NCI-H2227 (cell line): ENCODE results near the gene TSPAN33.
A peak's percentile ranks its signal among the peaks of the same experiment; 100 is the strongest.

ENCODE experiments used
- DNase-seq: peaks from one replicate; lab custom pipeline; 2025; ENCODE audit not compliant: unreplicated experiment; lab: John Stamatoyannopoulos, UW

TSPAN33 gene

DNA sequence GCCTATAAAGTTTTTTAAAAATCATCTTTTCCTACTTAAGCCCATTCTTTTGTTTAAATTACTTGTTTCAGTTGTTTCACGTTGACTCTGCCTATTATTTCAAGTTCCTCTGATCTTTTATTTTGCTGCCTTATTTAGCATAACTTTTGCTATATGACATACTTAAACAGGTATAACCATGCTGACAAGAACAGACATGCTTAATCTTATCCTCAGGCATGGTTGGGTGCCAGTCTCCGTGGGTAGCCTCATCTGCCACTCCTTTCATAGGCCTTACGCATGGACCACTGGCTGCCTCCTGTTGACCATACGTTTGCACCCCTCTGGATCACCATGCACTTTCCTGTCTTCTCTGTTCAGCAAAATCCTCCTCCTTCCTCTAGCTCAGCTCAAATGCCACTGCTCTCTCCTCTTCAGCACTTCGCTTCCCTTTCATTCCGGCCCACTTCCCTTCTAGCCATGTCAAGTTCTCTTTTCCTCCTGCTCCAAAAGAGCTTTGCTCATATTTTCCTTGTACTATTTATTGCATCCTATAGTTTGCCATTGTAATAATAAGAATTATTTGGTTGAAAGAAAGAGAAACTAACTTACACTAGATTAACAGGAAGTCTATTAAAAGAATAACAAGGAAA is 10.0 kb upstream of the TSPAN33 start:
- DNase-seq, result no peak

DNA sequence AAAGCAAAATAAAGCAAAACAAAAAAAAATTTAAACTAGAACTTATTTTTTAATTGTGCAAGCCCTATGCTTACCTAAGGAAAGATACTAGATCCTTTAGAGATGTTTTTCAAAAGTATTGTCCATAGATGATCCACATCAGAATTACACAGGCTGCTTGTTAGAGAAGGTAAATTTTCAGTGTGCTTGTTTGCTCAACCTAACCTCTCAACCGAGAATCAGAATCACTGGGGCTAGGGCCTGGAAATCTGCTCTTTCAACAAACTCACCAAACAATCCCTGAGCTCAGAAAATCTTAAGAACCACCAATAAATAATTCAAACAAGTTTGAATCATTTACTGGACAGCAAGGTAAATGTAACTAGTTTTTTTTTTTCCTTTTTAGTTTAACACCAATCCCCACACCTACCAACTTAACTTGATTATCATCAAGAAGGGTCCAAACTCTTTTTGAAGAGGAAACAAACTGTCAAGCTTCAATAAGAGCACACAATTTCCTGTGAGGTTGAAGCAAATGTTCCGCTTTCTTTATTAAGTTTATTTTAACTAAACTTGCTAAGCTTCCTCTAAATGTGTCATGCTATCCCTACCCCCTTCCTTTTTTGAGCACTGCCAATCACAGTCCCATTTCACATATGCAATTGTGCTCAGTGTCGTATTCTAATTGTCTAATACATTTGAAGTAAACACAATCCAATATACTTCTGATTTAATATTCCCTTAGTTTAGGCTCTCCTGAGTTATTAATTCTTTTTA is 7.4 kb upstream of the TSPAN33 start:
- DNase-seq, result no peak

DNA sequence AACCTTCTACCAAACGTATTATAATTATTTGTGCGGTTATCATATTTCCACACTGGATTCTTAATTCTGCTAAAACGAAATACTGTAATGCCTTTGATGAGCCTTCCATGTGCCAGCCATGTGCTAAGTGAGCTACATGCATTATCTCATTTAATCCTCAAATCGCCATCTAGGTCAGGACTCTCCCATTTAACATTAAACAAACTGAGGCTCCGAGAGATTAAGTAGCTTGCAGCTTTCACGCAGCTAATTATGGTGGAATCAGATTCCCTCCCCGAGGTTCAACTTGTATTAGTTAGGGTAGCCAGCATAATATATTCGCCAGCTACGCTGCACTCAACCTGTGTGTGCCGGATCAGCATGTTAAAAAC is 798 bp upstream of the TSPAN33 start:
- DNase-seq, result no peak

DNA sequence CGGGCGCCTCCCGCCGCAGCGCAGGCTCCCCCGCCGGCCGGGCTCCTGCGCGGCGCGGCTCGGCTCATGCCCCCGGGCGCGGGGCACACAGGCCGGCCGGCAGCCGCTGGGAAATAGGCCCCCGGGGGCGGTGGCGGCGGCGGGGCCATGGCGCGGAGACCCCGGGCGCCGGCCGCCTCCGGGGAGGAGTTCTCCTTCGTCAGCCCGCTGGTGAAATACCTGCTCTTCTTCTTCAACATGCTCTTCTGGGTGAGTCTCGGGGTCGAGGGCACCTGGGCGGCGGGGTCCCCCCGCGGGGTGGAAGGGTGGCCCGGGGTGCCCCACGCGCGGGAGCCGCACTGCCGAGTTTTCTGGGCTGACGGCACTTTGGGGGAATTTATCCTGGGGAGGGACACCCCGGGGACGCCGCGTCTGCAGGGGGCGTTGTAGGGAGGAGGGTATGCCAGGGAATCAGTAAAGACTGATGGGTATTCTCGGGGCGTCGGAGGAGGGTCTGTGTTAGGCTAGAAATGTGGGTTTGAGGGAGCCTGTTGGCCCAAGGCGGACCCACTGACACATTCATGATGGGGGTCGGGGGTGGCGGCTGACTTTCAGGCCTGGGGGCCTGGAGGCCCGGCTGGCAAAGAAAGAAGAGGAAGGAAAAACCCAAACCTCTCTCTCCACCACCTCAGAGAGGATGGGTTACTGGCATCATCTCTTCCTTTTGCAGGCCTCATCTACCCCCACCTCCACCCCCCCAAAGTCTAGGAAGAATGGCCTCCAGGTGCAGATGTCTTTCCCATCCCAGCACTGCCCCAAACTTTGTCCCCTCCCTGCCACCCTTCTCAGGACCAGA is 544 bp downstream of the TSPAN33 start:
- DNase-seq, result no peak

DNA sequence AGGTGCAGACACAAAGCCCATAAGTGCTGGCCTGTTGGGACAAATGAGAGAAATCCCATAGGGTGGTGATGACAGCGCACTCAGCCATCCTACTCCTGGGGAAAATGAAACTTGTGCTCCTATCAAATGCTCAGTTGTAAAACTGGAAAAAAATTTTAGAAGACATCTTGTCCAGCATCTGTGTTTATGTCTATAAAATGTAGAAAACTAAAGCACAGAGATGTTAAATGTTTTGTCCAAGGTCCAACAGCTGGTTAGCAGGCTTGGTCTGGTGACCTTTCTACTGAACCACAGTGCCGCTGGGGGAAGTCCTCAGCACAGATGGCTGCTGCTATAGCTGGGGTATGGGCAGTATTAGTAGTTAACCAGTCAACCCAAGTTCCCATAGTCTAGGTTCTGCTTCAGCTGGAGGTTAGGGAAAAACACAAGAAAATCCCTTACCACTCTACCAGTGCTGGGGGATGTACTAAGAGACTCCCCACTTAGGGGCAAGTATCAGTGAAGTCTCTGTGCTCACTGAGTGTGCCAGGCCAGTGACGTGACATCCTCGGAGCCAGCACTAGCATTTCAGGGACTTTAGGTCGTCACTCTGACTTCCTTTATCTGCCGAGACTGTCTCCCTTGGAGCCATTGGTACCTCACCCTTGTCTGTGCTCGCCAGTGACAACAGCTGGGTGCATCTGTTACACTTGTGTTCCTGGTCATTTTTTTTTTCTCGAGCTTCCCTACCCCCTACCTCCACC is 1.9 kb downstream of the TSPAN33 start:
- DNase-seq, result no peak

DNA sequence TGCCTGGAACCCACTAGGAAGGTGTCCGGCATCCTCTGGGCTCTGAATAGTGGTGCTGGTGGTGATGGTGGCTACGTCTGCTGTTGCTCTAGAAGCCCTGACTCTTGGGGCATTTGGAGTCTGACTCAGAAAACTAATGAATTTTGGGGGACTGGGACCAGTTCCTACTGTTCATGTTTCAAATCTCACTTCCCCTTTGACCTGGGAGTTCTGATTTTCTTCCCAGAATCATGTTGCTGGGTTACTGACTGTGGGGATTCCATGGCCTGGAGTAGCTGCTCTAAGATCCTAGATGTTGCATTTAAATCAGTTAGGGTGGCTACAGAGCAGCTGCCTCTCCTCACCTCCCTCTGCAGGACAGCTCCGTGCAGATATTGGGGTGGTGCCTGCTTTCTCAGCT is 3.2 kb downstream of the TSPAN33 start:
- no peak for DNase-seq

DNA sequence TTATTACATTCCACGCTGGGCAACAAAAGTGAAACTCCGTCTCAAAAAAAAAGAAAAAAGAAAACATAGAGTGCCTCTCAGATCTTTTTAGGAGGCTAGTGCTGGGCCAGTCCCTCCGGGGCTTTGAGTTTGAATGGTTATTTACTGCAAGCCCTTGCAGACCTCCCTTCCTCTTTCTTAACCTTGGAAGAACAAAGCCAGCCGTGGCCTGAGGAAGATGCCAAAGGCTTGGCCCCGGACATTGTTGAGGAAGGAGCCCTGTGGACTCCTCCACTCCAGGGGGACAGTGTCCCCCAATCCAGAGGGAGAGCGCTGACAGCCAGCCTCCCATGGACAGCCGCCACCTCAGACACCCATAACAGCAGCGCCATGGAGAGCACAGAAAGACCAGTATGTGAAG is 5.0 kb downstream of the TSPAN33 start:
- no peak for DNase-seq

DNA sequence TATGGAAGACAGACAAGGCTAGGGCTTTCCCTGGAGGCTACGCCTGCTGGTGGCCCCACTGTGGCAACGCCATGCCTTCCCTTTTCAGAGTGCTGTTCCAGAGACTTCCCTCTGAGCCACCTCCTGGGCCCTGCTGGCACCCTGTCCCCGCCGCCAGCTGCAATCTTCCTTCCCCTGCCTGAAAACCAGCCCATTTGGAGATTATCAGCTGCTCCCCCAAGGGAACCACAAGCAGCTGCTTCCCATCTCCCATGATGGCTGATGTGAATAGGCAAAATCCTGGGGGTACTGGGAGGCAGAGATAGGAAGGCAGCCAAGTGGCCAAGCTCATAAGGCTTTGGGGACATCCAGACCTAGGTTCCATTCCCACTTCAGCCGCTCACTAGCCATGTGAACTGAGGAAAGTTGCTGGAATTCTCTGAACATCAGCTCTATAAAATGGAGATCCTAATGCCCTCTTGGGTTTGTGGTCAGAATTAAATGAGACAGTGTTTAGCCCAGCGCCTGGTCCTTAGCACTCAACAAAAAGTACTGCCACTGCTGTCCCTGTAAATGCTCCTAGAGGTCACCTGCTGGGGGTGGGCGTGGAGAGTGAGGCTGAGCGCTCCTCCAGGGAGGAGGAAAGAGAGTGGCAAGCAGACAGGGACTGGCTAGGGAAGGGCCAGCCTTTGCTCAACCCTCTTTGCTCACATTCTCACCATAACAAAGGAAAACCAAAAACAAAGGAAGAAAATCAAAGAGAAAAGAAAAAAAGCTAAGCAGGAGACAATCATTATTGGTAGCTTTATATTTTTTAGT is 5.9 kb downstream of the TSPAN33 start:
- peak; percentile 19 for DNase-seq

DNA sequence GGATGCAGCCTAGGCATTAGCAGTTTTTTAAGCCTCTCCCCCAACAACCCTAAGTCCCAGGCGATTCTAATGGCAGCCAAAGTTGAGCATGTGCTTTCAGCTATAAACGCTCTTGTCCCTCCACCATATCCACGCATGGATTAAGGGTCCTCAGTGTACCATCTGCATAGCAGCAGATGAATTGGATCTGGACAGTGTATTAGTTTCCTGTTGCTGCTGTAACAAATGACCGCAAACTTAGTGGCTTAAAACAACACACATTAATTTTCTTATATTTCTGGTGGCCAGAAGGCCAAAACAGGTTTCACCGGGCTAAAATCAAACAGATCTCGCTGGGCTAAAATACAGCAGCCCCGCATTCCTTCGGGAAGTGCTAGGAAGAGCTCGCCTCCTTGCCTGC is 13.1 kb downstream of the TSPAN33 start:
- no peak for DNase-seq

DNA sequence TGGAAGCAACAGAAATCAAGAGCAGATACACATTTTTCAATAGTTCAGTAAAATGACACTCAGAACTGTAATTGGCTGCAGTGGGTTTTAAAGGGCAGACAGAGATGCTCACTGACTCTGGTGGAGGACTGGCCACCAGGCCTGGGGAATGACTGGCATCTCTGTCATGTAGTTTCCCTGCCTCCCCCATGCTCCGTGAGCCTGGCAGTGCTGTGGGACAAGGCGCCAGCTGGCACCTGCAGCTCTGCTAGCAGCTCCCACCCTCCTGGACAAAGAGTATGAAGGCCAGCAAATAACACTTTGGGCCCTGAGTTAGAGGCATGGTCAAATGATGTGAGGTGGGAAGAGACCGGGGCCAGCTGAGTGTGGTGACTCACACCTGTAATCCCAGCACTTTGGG is 15.0 kb downstream of the TSPAN33 start:
- DNase-seq, result no peak

DNA sequence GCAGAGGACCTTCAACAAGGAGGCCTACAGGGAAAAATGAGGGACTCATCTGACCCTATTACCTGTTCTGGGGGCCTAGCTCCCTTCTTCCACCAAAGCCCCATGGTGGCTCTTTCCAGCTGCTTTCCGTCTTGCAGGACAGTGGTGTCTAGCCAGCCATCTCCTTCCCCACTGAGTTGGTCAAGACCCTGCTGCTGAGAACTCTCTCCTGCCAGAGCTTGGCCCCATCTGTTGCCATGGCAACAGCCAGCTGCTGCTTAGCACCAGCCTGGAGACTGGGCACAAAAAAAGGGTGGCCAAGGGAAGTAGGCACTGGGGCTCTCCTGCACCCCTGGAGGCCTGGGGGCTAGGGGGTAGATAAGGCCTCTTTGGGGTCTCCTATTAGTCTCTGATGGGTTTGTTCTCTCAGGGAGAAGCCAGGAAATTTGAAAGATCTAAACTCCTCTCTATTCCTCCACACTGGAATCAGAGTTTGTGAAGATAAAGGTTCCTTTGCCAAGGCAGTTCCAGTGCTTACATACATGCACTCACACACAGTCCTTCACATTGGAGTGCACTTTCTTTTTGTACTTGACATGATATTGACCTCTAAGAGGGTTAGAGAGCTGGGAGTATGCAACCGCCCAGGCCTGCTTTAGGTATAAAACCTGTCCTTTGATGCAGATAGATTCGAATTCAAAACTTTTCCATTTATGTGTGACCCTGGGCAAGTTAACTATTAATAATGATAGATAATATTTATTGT is 15.8 kb downstream of the TSPAN33 start:
- peak; percentile 91 for DNase-seq

DNA sequence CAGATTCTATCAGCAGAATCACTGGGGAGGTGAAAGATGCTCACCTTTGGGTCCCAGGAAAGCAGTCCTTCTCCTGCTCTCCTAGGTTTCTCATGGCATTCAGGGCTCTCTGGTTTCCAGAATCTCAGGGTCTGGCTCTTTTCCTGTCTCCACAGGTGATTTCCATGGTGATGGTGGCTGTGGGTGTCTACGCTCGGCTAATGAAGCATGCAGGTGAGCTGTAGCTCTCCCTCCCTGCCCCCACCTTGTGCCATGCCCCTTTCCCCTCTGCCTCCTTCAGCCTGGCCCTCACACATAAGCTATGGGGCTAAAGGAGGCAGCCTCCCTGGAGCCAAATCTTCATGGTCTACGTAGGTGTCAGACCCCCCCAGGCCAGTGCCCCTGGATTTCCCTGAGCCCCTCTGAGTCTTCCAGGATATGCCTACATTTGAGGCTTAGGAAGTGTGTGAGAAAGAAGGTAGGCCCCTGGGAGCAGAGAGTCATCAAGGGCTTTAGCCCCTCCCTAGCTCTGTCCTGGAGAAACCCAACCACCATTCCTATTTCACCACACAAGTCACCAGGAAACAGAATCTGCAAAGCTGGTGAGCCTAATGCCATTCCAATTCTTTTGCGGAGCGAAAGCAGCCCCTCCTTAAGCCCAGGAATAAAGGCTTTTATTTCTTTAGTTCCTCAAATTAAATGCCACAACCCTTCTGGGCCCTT is 17.2 kb downstream of the TSPAN33 start:
- no peak for DNase-seq

DNA sequence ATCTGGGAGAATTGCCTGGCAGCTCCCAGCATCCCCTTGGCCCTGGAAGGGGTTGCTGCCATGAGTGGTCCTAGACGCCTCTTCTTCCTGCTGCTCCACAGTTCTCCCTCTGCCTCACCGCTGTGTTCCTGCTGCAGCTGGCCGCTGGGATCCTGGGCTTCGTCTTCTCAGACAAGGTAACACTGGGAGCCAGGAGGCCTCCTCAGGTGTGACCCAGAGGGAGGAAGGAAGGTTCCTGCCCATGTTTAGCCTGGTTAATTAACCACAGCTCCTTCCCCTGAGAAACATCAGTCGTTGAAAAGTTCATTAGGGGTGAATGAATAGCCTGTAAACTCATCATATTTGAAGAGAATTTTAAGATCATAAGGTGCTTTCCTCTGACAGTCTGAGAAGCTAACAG is 18.2 kb downstream of the TSPAN33 start:
- DNase-seq, result no peak

DNA sequence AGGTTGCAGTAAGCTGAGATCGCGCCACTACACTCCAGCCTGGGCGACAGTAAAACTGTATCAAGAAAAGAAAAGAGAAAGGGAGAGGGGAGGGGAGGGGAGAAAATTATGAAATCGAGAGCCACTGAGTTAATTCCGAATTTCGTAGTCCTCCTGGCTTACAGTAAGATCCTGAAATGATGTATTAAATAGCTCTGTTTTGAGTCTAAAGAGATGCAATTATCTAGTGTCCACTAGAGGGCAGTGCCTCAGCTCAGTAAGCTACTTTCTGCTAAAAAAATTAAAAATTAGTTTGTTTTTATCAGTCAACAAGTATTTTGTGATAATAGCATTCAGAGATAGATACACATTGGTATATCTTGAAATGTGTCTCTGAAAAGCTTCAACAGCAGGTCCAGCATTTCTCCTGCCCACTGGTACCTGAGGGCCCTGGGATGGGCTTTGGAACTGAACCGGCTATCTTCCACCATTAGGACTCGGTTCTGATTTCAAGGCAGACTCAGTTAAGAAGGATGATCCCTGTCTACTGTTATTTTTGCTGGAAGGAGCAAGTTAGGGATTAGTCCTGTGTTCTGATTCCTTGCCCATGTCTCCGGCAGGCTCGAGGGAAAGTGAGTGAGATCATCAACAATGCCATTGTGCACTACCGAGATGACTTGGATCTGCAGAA is 19.5 kb downstream of the TSPAN33 start:
- peak; percentile 74 for DNase-seq

DNA sequence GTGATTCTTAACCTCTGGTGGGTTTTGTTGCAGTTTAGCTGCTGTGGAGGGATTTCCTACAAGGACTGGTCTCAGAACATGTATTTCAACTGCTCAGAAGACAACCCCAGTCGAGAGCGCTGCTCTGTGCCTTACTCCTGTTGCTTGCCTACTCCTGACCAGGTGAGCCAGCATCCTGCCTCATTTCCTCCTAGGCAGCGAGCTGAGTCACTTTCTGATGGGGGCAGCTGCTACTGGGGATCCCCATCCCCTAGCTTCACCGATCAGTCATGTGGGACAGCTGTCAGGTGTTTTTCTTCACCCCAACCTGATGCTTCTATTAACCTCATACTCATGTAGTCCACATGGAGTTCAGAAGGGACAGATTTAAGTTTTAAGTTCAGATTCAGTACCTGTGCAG is 22.2 kb downstream of the TSPAN33 start:
- DNase-seq, result no peak

DNA sequence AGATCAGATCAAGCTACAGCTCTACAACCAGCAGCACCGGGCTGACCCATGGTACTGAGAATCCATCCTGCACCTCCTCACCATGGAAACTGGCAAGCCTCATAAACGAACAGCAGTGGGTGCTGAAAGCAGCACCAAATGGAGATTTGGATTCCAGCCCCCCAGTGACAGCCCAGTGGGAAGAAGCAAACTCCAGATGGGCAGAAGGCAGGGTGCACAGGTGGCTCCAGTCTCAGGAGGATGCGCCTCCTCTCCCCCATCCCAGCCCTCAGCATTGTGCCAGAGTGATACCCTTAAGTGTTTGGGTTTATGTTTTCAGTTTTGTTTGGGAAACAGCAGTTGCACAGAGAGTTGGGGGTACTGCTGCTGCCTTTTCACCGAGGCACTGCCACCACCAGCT is 23.3 kb downstream of the TSPAN33 start:
- DNase-seq, result no peak

DNA sequence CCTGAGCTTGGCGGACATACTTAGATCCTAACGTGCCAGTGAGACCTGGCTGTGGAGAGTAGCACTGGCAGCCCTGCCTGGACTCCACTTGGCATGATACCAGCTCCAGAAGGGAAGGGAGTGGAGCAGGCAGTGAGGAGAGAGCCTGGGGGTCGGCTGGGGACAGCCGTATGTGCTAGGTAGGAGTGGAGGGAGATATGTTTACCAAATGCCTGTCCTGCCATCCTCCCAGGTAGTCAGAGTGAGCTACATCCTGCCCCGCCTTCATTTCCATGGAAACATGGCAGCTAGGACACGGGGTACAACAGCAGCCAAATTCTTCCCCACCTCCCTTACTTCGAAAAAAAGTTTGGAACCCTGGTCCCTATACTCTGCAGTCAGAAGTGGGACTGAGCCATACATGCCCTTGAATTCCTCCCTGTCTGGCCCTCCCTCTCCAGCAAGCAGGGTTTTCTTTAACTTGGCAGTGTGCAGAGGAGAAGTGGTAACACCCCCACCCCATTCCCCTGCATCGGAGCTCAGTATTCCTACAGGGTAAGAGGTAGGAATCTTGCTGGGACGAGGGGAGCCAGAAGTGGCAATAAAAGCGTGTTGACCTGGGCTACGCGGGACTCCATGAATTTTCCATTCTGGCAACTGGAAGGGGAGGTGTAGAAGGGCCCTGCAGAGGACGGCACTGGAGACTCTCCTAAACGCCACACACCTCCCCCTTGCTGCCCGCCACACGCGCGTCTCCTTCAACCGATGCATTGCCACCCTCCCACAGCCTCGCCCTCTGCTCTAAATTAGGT is 23.9 kb downstream of the TSPAN33 start:
- no peak for DNase-seq

DNA sequence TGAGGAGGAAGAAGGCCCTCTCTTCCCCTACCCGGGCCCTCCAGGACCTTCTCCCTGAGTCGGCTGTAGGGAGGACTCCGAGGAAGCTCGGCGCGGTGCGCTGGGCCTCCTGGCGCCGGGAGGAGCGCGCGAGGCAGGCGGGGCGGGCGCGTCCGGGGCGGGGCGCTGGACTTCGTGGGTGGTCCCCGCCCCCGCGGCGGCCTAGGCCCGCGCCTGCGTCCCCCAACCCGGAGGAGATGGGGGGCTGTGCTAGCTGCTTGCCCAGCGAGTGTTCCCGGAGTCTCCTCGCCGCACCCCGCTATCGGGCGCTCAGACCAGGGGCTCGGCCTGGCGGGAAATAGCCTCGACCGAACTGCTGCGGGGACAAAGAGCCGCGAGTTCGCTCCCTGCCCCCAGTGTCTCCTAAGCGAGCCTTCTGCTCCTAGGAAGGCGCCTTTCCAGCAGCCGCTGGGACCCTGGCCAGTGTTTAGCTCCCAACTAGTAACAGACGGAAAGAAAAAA is 24.7 kb downstream of the TSPAN33 start:
- DNase-seq, result no peak
